Naive B cell (primary cell): ENCODE data around the gene AMFR. TPM values are rescaled to one million over a fixed set of nuclear protein-coding genes. Genes with fewer than 3 reads are reported as not detected.

Source experiments
- ATAC-seq, 2 donors: fragments of 150-1000 bp; cut with Tn5 transposase; 2 replicates each; pipeline ENCODE4 v1.10.0; 2021; ENCODE audit warnings: low read depth in 2 of 2, mild to moderate bottlenecking in 2 of 2, moderate library complexity in 2 of 2
- DNase-seq: peaks from one replicate; pipeline ENCODE4 v3.0.0; 2022
- H3K27ac Mint-ChIP-seq, 6 donors: one replicate each; pipeline ENCODE4 v1.8.0; 2020 to 2022; ENCODE audit warnings: mild to moderate bottlenecking in 6 of 6, mixed read lengths in 6 of 6, moderate library complexity in 5 of 6, inconsistent platforms in 2 of 6
- H3K27me3 Mint-ChIP-seq, 3 donors: one replicate each; pipeline ENCODE4 v1.8.0; 2021 to 2022; ENCODE audit warnings: mixed read lengths in 3 of 3, mild to moderate bottlenecking in 1 of 3
- H3K36me3 Mint-ChIP-seq, 2 donors: one replicate each; pipeline ENCODE4 v1.8.0; 2020 to 2022; ENCODE audit warnings: mixed read lengths in 2 of 2, inconsistent platforms in 1 of 2, mild to moderate bottlenecking in 1 of 2
- H3K4me1 Mint-ChIP-seq, 3 donors: one replicate each; pipeline ENCODE4 v1.8.0; 2020 to 2022; ENCODE audit warnings: mixed read lengths in 3 of 3, inconsistent platforms in 1 of 3, mild to moderate bottlenecking in 1 of 3, moderate library complexity in 1 of 3
- H3K4me3 Mint-ChIP-seq, 8 donors: one replicate each; pipeline ENCODE4 v1.8.0; 2020 to 2022; ENCODE audit warnings: mild to moderate bottlenecking in 8 of 8, mixed read lengths in 8 of 8, moderate library complexity in 8 of 8, inconsistent platforms in 2 of 8
- H3K9me3 Mint-ChIP-seq, 7 donors: one replicate each; pipeline ENCODE4 v1.8.0; 2020 to 2022; ENCODE audit warnings: mixed read lengths in 7 of 7, mild to moderate bottlenecking in 5 of 7, inconsistent platforms in 2 of 7, moderate library complexity in 1 of 7
- polyA plus RNA-seq, 6 donors: library from polyadenylated mRNA; unstranded; fragments of 300-500 nt; fragmentation: Illumina TruSeq; gene quantifications; one replicate each; pipeline ENCODE4 v1.2.3, GENCODE V29; 2021; ENCODE audit warnings: low read depth in 6 of 6

AMFR gene
- polyA plus RNA-seq, 6 donors from 2014 or later: 54.4 to 290 (median 98.6) TPM

DNA sequence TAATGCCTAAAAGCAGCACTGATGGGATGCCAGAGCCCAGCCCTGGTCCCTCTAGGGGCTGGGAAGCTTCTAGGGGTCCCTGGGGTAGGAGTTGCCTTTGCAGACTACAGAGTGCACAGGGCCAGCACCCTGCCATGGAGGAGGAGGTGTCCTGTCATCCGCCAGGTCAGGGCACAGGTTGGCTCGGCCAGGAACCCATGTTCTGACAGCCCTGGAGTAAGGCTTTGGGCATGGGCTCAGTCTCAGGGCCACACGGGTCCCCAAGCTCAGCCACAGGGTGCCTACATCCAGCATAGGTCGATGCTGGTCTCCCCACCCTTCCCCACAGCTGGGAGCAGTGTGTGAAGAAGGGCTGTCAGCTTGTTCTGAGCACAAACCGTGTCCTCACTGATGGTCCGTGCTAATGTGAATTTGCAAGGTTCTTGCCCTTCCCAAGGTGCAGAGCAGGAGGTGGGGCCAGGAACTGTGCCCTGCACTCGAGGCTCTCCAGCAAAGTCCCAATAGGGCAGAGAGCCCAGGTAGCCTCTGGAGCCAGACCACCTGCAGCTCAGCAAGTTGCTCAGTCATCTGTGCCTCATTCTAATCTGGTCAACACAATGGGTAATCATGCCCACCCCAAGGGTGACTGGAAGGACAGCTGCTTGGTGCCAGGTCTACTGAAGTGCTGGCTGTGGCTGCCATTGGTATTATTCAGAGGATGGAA, 72.8 kb downstream of the AMFR start:
- H3K27me3 Mint-ChIP-seq: peaks cover 0 to 35% (median 16%) of the 10 kb centered on the region in 3 donors

DNA sequence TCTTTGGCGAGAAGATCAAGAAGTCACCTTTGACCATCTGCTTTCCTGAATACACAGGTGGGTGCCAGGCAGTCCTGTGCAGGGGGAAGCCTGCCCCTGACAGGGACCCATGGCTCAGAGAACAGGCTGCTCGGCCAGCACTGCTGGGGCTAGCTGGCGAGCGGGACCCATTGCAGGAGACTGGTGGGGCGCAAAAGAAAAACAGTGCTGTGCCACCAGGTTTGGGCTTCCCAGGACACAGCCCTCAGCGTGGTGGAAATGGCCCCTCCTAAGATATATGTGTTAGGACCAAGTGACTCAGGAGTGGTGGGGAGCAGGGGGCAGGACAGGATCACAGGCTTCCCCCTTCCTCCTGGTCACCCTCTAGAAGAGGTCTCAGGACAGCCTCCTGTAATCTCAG, 73.9 kb downstream of the AMFR start:
- no peaks in the 10 kb centered on the region for H3K36me3 Mint-ChIP-seq
- H3K4me1 Mint-ChIP-seq: peaks cover 3 to 6% (median 5%) of the 10 kb centered on the region in 3 donors
- H3K4me3 Mint-ChIP-seq: peak overlapping the region in 1 of 8 donors; percentile 12
- H3K27me3 Mint-ChIP-seq: peaks cover 0 to 35% (median 16%) of the 10 kb centered on the region in 3 donors
- no peaks in the 10 kb centered on the region for H3K9me3 Mint-ChIP-seq
- no peak for ATAC-seq
- H3K27ac Mint-ChIP-seq: no peak overlapping the region
- no peak for DNase-seq

More for the DNA sequence above, 72.8 kb downstream of the AMFR start:
- H3K36me3 Mint-ChIP-seq: no peaks in the 10 kb centered on the region
- ATAC-seq (no peak), DNase-seq (no peak)
- H3K4me3 Mint-ChIP-seq: peak overlapping the region in 1 of 8 donors; percentile 17
- H3K27ac Mint-ChIP-seq: peak overlapping the region in 1 of 6 donors; percentile 88
- H3K9me3 Mint-ChIP-seq: no peaks in the 10 kb centered on the region
- peaks cover 12 to 13% (median 12%) of the 10 kb centered on the region in 3 donors for H3K4me1 Mint-ChIP-seq

DNA sequence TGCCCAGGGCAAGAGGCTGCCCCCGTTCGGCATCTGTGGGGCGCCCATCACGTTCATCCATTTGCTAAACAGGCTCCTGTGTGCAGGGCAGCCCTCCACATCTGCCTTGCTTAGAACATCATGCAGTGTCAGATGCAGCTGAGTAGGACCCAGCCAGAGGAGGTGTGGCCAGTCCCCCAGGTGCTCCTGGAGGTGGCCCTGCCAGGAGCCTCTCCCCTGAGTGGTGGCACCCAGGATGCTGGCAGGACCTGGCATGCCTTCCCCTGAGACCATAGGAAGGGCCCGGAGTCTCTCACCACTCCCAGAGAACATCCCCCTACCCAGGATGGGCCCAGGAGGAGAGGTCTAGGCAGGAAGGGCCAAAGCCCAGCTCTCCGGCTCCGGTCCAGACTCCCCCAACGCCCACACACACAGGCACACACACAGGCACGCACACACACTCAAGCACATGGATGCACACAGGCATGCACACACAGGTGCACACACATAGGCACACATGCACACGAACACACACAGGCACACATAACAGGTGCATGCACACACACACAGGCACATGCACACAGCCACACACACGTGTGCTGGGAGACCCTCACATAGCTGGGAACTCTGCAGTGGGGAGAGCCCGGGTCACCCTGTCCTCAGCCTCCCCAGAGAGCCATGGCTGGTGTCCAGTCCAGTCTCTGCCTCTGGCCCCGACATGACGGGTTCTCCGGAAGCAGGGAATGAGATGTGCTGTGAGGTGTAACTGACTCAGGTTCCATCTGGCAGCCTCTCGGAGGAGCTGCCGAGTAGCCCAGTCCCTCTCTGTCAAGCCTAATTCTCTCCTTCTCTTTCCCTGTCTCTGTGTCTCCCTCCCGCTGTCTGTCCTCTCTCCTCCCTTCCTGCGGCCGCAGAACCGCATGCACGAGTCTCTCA, 74.6 kb downstream of the AMFR start:
- ATAC-seq (no peak), DNase-seq (no peak)
- no peak overlapping the region for H3K4me3 Mint-ChIP-seq
- H3K9me3 Mint-ChIP-seq: no peaks in the 10 kb centered on the region
- H3K36me3 Mint-ChIP-seq: no peaks in the 10 kb centered on the region
- peak overlapping the region in 1 of 6 donors; percentile 56 for H3K27ac Mint-ChIP-seq
- H3K27me3 Mint-ChIP-seq: peaks cover 0 to 35% (median 21%) of the 10 kb centered on the region in 3 donors
- H3K4me1 Mint-ChIP-seq: no peaks in the 10 kb centered on the region

DNA sequence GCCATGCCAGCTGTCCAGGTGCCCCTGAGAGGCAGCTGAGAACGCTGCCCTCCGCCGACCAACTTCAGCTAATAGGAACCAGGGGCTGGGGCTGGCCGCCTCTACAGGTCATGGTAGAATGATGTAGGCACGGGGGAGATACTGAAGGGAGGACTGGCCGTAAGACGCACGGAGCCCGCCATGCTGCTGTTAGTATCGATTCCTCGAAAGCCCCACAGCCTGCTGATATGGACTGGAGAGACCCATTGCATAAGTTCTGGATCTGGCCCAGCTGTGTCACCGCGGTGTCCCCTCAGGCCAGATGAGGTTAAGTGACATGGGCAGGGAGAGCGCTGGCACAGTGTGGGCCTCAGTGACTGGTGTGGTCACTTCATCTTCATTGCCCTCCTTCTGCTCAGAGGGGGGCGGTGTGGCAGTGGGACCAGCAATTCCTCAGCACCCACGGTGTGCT, 75.6 kb downstream of the AMFR start:
- DNase-seq: no peak
- peaks cover 0 to 35% (median 21%) of the 10 kb centered on the region in 3 donors for H3K27me3 Mint-ChIP-seq
- H3K27ac Mint-ChIP-seq: no peak overlapping the region
- no peaks in the 10 kb centered on the region for H3K9me3 Mint-ChIP-seq
- H3K4me3 Mint-ChIP-seq: no peak overlapping the region
- H3K4me1 Mint-ChIP-seq: no peaks in the 10 kb centered on the region
- ATAC-seq: no peak
- H3K36me3 Mint-ChIP-seq: no peaks in the 10 kb centered on the region

DNA sequence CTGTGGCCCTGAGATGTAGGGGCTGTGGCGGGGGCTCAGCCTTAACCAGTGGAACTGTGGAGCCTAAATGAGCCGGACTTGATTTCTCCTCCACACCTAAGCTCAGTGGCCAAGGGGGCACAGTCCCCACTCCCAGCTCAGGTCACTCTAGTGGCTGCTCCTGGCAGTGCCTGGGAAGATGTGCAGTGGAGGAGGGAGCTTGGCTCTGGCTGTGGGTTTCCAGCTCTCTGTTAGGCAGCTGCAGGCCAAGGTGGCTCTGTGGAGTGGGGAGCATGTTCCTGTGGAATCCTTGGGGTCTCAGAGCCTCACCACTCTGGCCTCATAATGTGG, 76.3 kb downstream of the AMFR start:
- Mint-ChIP-seq H3K27me3 (peaks cover 0 to 35% (median 21%) of the 10 kb centered on the region in 3 donors), H3K4me3 (peak overlapping the region in 1 of 8 donors; percentile 25), H3K36me3 (no peaks in the 10 kb centered on the region), H3K27ac (no peak overlapping the region), H3K9me3 (no peaks in the 10 kb centered on the region), H3K4me1 (no peaks in the 10 kb centered on the region)
- no peak for ATAC-seq
- no peak for DNase-seq

DNA sequence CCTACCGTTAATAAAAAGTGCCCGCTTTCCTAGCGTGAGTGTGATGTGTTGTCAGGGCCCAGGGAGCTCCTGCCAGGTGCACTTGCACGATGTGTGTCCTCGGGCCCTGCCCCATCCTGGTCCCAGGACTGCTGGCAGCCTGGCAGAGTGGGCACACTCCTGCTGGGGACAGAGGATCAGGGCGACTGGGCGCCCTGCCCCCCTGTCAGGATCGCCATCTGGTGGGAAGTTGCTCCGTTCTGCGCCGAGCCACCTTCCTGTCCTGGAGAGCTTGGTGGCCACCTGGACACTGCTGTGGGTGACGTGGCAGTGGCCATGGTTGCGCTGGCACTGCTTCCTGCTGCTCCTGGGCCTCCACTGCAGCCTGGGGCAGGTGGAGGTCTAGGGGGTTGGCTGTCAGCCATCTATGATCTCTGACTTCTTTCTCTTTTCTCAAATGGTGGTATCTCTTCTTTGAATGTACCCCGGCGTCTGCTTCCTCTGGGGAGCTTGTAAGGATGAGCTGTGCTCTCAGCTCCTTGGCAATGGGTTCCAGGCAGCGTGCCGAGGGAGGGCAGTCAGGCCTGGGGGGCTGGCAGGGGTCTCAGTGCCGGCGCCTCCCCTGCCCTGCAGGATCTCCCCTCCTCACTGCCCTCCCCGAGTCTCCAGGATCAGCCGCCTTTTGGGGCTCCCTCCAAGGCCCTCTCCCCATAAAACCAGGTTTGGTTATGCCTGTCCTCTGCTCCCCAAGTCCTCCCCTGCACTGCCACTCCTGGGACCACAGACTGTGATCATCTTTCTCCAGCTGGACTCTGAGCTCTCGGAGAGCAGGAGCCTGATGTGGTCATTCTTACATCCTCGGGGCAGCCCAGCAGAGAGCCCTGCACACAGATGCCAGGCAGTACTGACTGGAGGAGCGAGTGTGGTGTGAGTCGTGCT, 76.9 kb downstream of the AMFR start:
- Mint-ChIP-seq H3K4me1 (no peaks in the 10 kb centered on the region), H3K9me3 (no peaks in the 10 kb centered on the region), H3K27me3 (peaks cover 0 to 35% (median 21%) of the 10 kb centered on the region in 3 donors), H3K36me3 (no peaks in the 10 kb centered on the region), H3K4me3 (peak overlapping the region in 1 of 8 donors; percentile 25), H3K27ac (no peak overlapping the region)
- ATAC-seq (no peak), DNase-seq (no peak)

DNA sequence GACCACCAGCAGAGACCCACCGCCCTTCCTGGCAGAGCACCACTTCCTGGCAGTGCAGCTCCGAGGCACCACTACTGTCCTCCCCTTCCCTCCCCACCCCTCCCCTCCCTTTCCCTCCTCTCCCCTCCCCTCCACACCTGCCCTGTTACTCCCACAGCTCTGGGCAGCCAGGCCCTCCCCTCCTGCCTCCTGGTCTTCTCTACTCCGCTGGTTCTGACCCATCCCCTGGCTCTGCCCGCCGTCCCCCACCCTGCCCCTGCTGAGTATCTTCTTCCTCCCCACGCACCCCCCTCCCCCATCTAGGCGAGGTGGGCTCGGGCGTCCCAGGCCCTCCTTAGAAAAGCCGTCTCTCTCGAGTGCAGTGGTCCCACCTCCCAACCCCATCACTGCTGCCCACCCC, 77.7 kb downstream of the AMFR start:
- Mint-ChIP-seq H3K27me3 (peaks cover 0 to 35% (median 21%) of the 10 kb centered on the region in 3 donors), H3K4me3 (no peak overlapping the region), H3K4me1 (no peaks in the 10 kb centered on the region), H3K27ac (no peak overlapping the region), H3K9me3 (no peaks in the 10 kb centered on the region), H3K36me3 (no peaks in the 10 kb centered on the region)
- ATAC-seq (no peak), DNase-seq (no peak)

DNA sequence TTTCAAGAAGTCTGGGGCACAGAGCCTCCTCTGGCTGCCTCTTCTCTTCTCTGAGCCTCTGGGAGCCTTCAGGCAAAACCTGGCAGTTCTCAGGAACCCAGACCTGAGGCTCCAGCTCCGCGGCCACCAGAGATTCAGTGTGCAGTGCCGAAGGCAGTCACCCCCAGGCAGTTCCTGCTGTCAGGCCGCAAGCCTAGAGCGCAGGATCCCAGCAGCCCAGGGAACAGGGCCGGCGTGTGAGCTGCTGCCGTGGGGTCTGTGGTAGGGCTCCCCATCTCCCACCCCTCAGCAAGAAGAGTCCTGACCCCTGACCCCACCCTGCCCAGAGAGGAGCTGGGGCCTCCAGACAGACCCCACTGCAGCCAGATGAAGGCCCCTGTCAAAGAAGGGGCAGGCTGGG, 78.2 kb downstream of the AMFR start:
- DNase-seq (no peak), ATAC-seq (no peak)
- peaks cover 0 to 32% (median 21%) of the 10 kb centered on the region in 3 donors for H3K27me3 Mint-ChIP-seq
- H3K9me3 Mint-ChIP-seq: no peaks in the 10 kb centered on the region
- no peaks in the 10 kb centered on the region for H3K4me1 Mint-ChIP-seq
- H3K36me3 Mint-ChIP-seq: no peaks in the 10 kb centered on the region
- no peak overlapping the region for H3K4me3 Mint-ChIP-seq
- no peak overlapping the region for H3K27ac Mint-ChIP-seq

DNA sequence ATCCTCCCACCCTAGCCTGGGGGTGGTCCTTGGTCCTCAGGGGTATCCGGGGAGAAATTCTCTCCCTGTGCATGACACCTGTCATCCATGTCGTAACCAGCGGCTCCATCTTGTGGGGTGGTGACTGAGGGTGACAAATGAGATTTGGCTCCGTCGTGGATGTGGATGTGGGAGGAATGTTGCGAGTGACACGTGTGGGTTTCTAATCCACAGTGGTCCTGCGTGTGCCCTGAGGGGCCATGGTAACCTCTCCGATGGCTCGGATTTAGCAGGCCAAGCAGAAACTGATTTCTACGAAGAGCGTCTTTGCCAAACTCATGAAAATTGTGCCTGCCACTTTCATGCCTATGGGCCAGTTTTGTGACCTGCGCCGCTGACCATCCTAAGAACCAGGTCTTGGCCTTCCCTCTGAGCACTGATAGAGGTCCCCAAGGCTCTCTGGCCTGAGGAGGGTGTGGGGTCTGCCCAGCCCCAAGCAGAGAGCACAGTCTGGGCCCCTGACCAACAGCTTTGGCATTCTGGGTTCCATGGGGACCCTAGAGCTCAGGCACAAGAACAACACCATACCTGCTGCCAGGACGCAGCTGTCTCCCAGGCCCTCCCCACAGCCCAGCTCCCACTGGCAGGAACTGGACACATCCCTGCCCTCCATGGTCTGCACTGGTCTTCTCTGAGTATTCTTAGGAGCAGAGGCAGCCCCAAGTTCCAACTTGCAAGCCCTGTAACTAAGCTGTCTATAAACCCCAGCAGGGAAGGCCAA, 79.0 kb downstream of the AMFR start:
- Mint-ChIP-seq H3K36me3 (no peaks in the 10 kb centered on the region), H3K4me3 (no peak overlapping the region), H3K4me1 (no peaks in the 10 kb centered on the region), H3K9me3 (no peaks in the 10 kb centered on the region), H3K27me3 (peaks cover 0 to 24% (median 21%) of the 10 kb centered on the region in 3 donors), H3K27ac (peak overlapping the region in 2 of 6 donors; percentile 15 to 22)
- ATAC-seq (no peak), DNase-seq (no peak)

DNA sequence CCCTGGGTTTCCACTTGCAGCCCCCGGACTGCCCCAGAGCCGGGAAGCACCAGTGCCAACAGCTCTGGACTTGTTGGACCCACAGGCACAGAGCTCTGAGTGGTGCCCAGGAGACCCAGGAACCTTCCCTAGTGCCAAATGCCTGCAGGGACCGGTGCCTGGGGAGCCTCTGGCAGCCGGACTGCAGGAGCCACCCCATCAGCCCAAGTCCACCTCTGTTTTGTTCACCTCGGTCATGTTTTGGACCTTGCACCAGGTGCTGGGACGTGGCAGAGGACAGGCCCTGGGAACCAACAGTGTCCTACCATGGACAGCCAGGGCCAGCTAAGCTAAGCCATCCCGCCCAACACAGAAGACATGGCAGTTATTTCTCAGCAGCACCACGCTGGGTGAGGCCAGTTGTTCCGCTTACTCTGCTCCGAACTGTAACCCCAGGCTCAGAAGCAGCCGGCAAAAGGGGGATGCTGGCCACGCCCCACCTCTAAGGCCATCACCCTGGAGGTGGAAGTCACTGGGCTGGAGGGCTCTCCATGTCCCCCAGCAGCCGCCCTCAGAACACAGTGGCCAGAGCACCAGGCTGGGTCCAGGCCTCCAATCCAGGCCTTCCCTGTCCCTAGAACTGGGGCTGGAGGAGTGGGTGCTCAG, 79.8 kb downstream of the AMFR start:
- Mint-ChIP-seq H3K4me1 (no peaks in the 10 kb centered on the region), H3K36me3 (no peaks in the 10 kb centered on the region), H3K27ac (no peak overlapping the region), H3K9me3 (no peaks in the 10 kb centered on the region), H3K4me3 (no peak overlapping the region), H3K27me3 (peaks cover 0 to 21% (median 18%) of the 10 kb centered on the region in 3 donors)
- ATAC-seq (no peak), DNase-seq (no peak)

DNA sequence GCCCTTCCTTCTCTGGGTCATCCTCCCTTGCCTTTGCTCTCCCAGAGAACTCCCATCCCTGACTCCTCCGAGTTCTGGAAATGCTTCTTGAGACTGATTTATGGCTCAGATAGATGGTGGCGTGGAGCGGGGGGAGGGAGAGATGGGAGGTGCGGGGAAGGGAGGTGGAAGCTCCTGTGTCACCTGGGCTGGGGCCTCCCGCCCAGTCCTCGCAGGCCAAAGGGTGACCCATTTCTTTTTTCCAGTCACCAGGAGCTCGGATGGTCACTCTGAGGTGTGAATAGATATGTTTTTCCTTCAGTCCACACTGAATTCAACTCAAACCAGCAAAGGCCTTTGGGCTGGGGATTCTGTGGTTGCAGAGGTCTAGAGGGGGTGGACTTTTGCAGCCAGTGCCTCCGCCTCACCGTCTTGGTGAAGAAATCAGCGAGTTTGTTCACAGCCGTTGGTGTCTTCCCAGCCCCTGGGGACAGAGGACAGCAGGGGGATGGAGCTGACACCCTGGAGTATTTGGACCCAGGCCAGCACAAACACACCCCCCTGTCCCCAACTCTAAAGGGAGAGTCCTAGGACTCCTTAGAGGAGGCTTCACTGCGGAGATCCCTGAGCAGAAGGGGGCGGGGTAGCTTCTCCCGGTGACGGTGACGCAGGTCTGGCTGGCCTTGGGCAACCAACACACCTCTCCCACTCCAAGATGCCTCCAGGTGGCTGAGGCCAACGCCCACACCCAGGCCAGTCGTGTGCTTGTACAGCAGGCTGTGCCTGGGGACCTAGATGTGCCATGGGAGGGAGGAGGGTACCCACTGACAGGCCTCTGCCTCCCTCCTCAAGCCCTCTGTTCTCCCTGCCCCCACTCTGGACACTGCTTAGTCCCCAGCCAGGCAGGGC, 80.6 kb downstream of the AMFR start:
- no peak overlapping the region for H3K27ac Mint-ChIP-seq
- H3K9me3 Mint-ChIP-seq: no peaks in the 10 kb centered on the region

More for the DNA sequence above, 80.6 kb downstream of the AMFR start:
- Mint-ChIP-seq H3K4me3 (no peak overlapping the region), H3K4me1 (no peaks in the 10 kb centered on the region), H3K27me3 (peaks cover 0 to 17% (median 14%) of the 10 kb centered on the region in 3 donors), H3K36me3 (no peaks in the 10 kb centered on the region)
- DNase-seq (no peak), ATAC-seq (no peak)
